Measurements from ENCODE around the gene UBQLN1. TPM values are rescaled to one million over a fixed set of nuclear protein-coding genes. Genes with fewer than 3 reads are reported as not detected.

Gene UBQLN1
- total and polyA plus RNA-seq, 9 of the 15 experiments (the other 6 are each of a cell fraction or from before 2014, with no cell fraction given), result 7.5 to 120 (median 52.8) TPM

- TF ChIP-seq ARID4B (CRISPR knock-in tag; IDR thresholded peaks at IDR 0.05) (no peak), RERE (CRISPR knock-in tag; IDR thresholded peaks at IDR 0.05; ENCODE audit: borderline replicate concordance) (no peak), ELK1 (CRISPR knock-in tag; IDR thresholded peaks at IDR 0.05) (no peak), ADNP (tag; IDR thresholded peaks at IDR 0.05) (no peak), KLF6 (CRISPR knock-in tag; IDR thresholded peaks at IDR 0.05; ENCODE audit: borderline replicate concordance) (no peak), ASH1L (IDR thresholded peaks at IDR 0.05; ENCODE audit: borderline replicate concordance, low read depth, partially characterized antibody) (no peak), ZNF76 (CRISPR knock-in tag; IDR thresholded peaks at IDR 0.05; ENCODE audit: borderline replicate concordance) (peak; percentile 85; the same call in 1 of the 2 replicates), ATF6 (CRISPR knock-in tag; IDR thresholded peaks at IDR 0.05) (0 out of 2 replicates have a peak, but pooled peaks have one; percentile 68)
Measured at GRCh38 chr9:83707768-83708514, at the start of gene UBQLN1 (continued).

Data from K562 (cell line).